K562 (cell line): Measurements from ENCODE around the gene HSPA5. TPM values are rescaled to one million over a fixed set of nuclear protein-coding genes. Genes with fewer than 3 reads are reported as not detected.

ENCODE experiments used
- ATAC-seq: fragments of 200-7000 bp; cut with Tn5 transposase; 3 replicates; pipeline ENCODE4 v1.9.1; 2020; ENCODE audit warnings: moderate library complexity
- BruUV-seq: library from RNA; stranded (reverse); fragments of 400-500 nt; replicated peaks from 2 replicates; lab custom pipeline; 2021; lab: Mats Ljungman, UMichigan
- CTCF ChIA-PET: fragments of 300-600 bp; formaldehyde crosslinking; extraction: SDS; loops from one replicate; lab custom pipeline; 2021; ENCODE audit warnings: low intra/inter-chr PET ratio; lab: Yijun Ruan, JAX
- POLR2A ChIA-PET: fragments of 300-600, 350-650 bp; sonication (Branson Sonifier 250); formaldehyde crosslinking; extraction: SDS; loops from one replicate; lab custom pipeline; 2021; ENCODE audit warnings: antibody characterized with exemption, inconsistent platforms; lab: Yijun Ruan, JAX
- DNase-seq, 4 experiments: peaks; one replicate each; pipeline versions ENCODE4 v3.0.0 to v3.0.0-alpha.2; 2011 to 2018; ENCODE audit warnings: low spot score in 3 of 4, mixed read lengths in 3 of 4; ENCODE audit errors: extremely low read depth in 1 of 4
- FAIRE-seq: peaks from 2 replicates; lab custom pipeline; 2011; peaks lifted over from hg19 to GRCh38; lab: Jason Lieb, UNC
- H2AFZ ChIP-seq: 2 replicates; pipeline ENCODE4 v1.6.0; 2011; ENCODE audit warnings: low read depth, low read length, control low read depth, inconsistent platforms
- H3K27ac ChIP-seq: fragments of 200-600 bp; 3 replicates; pipeline ENCODE4 v1.8.0; 2011; ENCODE audit warnings: low read depth, mild to moderate bottlenecking, control low read depth, inconsistent platforms, low read length, moderate library complexity, mixed read lengths; ENCODE audit errors: extremely low read depth
- H3K27me3 ChIP-seq, 2 experiments: fragments of 300-600 bp in 1 of 2; 2 replicates in 1 of 2; 3 replicates in 1 of 2; pipeline versions ENCODE4 v1.6.0 to v1.8.0; 2011; ENCODE audit warnings: inconsistent platforms in 2 of 2, low read length in 2 of 2, mild to moderate bottlenecking in 1 of 2, mixed read lengths in 1 of 2, moderate library complexity in 1 of 2; ENCODE audit not compliant: control insufficient read depth in 2 of 2, insufficient read depth in 2 of 2
- H3K36me3 ChIP-seq: fragments of 300-600 bp; 3 replicates; pipeline ENCODE4 v1.8.0; 2011; ENCODE audit warnings: mild to moderate bottlenecking, low read length, inconsistent platforms; ENCODE audit not compliant: control insufficient read depth, insufficient read depth
- H3K4me1 ChIP-seq, 2 experiments: fragments of 200-600 bp in 1 of 2; replicated peaks in 1 of 2; 2 replicates in 1 of 2; 3 replicates in 1 of 2; pipeline versions ENCODE4 v1.5.1 to v1.8.0; 2011; ENCODE audit warnings: inconsistent platforms in 2 of 2, low read length in 2 of 2, mild to moderate bottlenecking in 1 of 2, mixed read lengths in 1 of 2, moderate library complexity in 1 of 2; ENCODE audit not compliant: control insufficient read depth in 2 of 2, insufficient read depth in 2 of 2
- H3K4me2 ChIP-seq: 2 replicates; pipeline ENCODE4 v1.6.1; 2011; ENCODE audit warnings: low read length, control low read depth, inconsistent platforms, mixed read lengths; ENCODE audit not compliant: insufficient read depth
- H3K4me3 ChIP-seq: fragments of 200-600 bp; sonication (generic), shearing (Covaris generic); 2 replicates; pipeline ENCODE4 v1.5.1; 2016; ENCODE audit warnings: control low read depth, inconsistent platforms
- H3K79me2 ChIP-seq: fragments of 200-600 bp; 3 replicates; pipeline ENCODE4 v1.8.0; 2011; ENCODE audit warnings: low read length, inconsistent platforms; ENCODE audit not compliant: control insufficient read depth, insufficient read depth
- H3K9ac ChIP-seq, 2 experiments: 2 replicates each; pipeline versions ENCODE4 v1.6.0 to v1.6.1; 2011; ENCODE audit warnings: low read depth in 2 of 2, low read length in 2 of 2, control low read depth in 1 of 2, inconsistent platforms in 1 of 2, mild to moderate bottlenecking in 1 of 2, mixed read lengths in 1 of 2; ENCODE audit not compliant: insufficient read depth in 1 of 2
- H3K9me1 ChIP-seq: one replicate; pipeline ENCODE4 v1.6.0; 2011; ENCODE audit warnings: inconsistent platforms, mild to moderate bottlenecking, low read length, moderate library complexity; ENCODE audit not compliant: control insufficient read depth, insufficient read depth
- H3K9me3 ChIP-seq: replicated peaks from 2 replicates; pipeline ENCODE4 v1.5.1; 2011; ENCODE audit warnings: low read depth, low read length, inconsistent platforms; ENCODE audit not compliant: control insufficient read depth, insufficient read depth
- H4K20me1 ChIP-seq: replicated peaks from 2 replicates; pipeline ENCODE4 v1.6.1; 2011; ENCODE audit warnings: low read length, inconsistent platforms, mixed read lengths; ENCODE audit not compliant: control insufficient read depth, insufficient read depth
- CEBPG ChIP-seq, 3 experiments: fragments of 200-800 bp in 1 of 3; sonication (Bioruptor generic) in 1 of 3; sonication (generic) in 1 of 3; formaldehyde crosslinking in 1 of 3; IDR thresholded peaks in 2 of 3; conservative IDR thresholded peaks in 1 of 3; 2 replicates each; pipeline versions ENCODE4 v1.6.1 to v1.8.0; 2016 to 2022; ENCODE audit warnings: missing compliant biosample characterization in 2 of 3, missing genetic modification characterization in 2 of 3, mild to moderate bottlenecking in 1 of 3, missing genetic modification reagents in 1 of 3
- CHAMP1 ChIP-seq: fragments of 450-650 bp; IDR thresholded peaks from 2 replicates; pipeline ENCODE4 v1.6.1; 2016; ENCODE audit warnings: mild to moderate bottlenecking
- CSDE1 ChIP-seq, 2 experiments: fragments of 450-650 bp; IDR thresholded peaks; 2 replicates each; pipeline ENCODE4 v1.6.1; 2016; ENCODE audit warnings: mild to moderate bottlenecking in 1 of 2
- ETS2 ChIP-seq: IDR thresholded peaks from 2 replicates; pipeline ENCODE4 v1.6.1; 2016; ENCODE audit warnings: borderline replicate concordance, missing genetic modification characterization, mild to moderate bottlenecking, moderate library complexity, missing compliant biosample characterization; ENCODE audit not compliant: poor library complexity, severe bottlenecking
- KAT2B ChIP-seq: IDR thresholded peaks from one replicate; pipeline ENCODE4 v1.6.1; 2012; ENCODE audit warnings: low read depth, mild to moderate bottlenecking, control low read depth, inconsistent platforms, low read length, moderate library complexity
- TFE3 ChIP-seq: fragments of 450-650 bp; formaldehyde crosslinking; IDR thresholded peaks from 2 replicates; pipeline ENCODE4 v1.4.0; 2020; ENCODE audit warnings: mild to moderate bottlenecking, mixed read lengths
- XRCC3 ChIP-seq: fragments of 450-650 bp; IDR thresholded peaks from 2 replicates; pipeline ENCODE4 v1.6.1; 2017; ENCODE audit warnings: mild to moderate bottlenecking, moderate library complexity
- ZKSCAN3 ChIP-seq: fragments of 250-450 bp; sonication (Bioruptor Pico); IDR thresholded peaks from 2 replicates; pipeline ENCODE4 v1.4.0; 2020
- WGBS: fragments of 100-300 bp; shearing (Covaris generic); methylation state at CpG from one replicate; pipeline ENCODE4 v1.1.6; 2016; ENCODE audit warnings: low coverage, mixed read lengths; ENCODE audit not compliant: insufficient coverage; ENCODE audit errors: missing lambda C conversion rate; 5-methylcytosine and 5-hydroxymethylcytosine counted together
- in situ Hi-C: fragments of 300-500 bp; cut with MboI; formaldehyde crosslinking; loops from 4 replicates; pipeline ENCODE4 v1.15.0; 2018; ENCODE audit warnings: inconsistent platforms, mixed read lengths
- intact Hi-C: fragments of 100-400 bp; cut with micrococcal nuclease; formaldehyde crosslinking; loops from 2 replicates; pipeline ENCODE4 v1.14.2; 2022
- polyA plus RNA-seq, 8 experiments: library from polyadenylated mRNA; depleted of rRNA in 4 of 8; stranded (reverse) in 5 of 8; unstranded in 3 of 8; fragments of >200 nt; fragmentation: Nextera tagmentation in 2 of 8; fragmentation: Illumina TruSeq in 1 of 8; extraction: Ambion mirVana in 2 of 8; extraction: Trizol in 1 of 8; gene quantifications; 2 replicates each; pipeline versions ENCODE4 v1.2.1 to v1.2.3, GENCODE V29; 2011 to 2014; ENCODE audit warnings: inconsistent platforms in 1 of 8, missing spikeins in 1 of 8
- total RNA-seq, 7 experiments: library from RNA; depleted of rRNA in 6 of 7; stranded (reverse); fragments of >200 nt in 6 of 7; fragmentation: Illumina TruSeq in 2 of 7; extraction: Trizol in 2 of 7; gene quantifications; 2 replicates each; pipeline versions ENCODE4 v1.2.1 to v1.2.3, GENCODE V29; 2011 to 2021; ENCODE audit warnings: low replicate concordance in 1 of 7
- TF ChIP-seq, protein P1 (sequence below): fragments of 450-650 bp; formaldehyde crosslinking; IDR thresholded peaks from 2 replicates; pipeline ENCODE4 v1.4.0; 2022; ENCODE audit warnings: missing genetic modification characterization

The HSPA5 gene
- total and polyA plus RNA-seq, 9 of the 15 experiments (the other 6 are each of a cell fraction or from before 2014, with no cell fraction given), result 48.0 to 265 (median 113) TPM

GRCh38 chr9:125272697-125273096, 31.6 kb upstream of the HSPA5 start:
- Histone ChIP-seq H3K4me2 (no peak overlapping the region), H3K27ac (peak overlapping the region; percentile 44; the same call in 2 of the 3 replicates), H2AFZ (no peak overlapping the region), H3K9me3 (no peaks in the 10 kb centered on the region), H3K27me3 (no peaks in the 10 kb centered on the region), H3K79me2 (peaks cover 97% of the 10 kb centered on the region), H3K9me1 (no peaks in the 10 kb centered on the region), H3K4me3 (no peak overlapping the region), H3K4me1 (peaks cover 10 to 15% of the 10 kb centered on the region in 2 experiments; a peak in 4 of 5 replicates), H3K9ac (no peak overlapping the region), H4K20me1 (no peaks in the 10 kb centered on the region), H3K36me3 (peaks cover 43% of the 10 kb centered on the region)
- intact Hi-C loops (no loop called here), in situ Hi-C loops (loop anchor here (25.0 kb wide), 1 partner anchor 1215 kb away; no protein-coding TSS in a partner anchor)
- TF ChIP-seq CEBPG (CRISPR knock-in tag; IDR thresholded peaks at IDR 0.05), result no peak
- TF ChIP-seq CEBPG (tag; conservative IDR thresholded peaks at IDR 0.05 in 1 of 2, IDR thresholded peaks at IDR 0.05 in 1 of 2), result 0 out of 4 replicates have a peak, but pooled peaks of 1 of the 2 experiments have one; percentile 21
- TF ChIP-seq XRCC3, result no peak
- ChIA-PET POLR2A (interaction anchor here (1.3 to 2.2 kb wide), 3 partner anchors 9 to 12 kb away, joined by 3 to 22 read pairs (median 8); partner anchors contain the start of gene GAPVD1), CTCF (no interaction called here)
- DNase-seq, result no peak
- no peak for ATAC-seq
- FAIRE-seq, result no peak
- no TSS peak for BruUV-seq
- 62% methylated on average over 3 of the region's 3 CpGs for WGBS

- Histone ChIP-seq H3K27me3 (no peaks in the 10 kb centered on the region), H3K36me3 (peaks cover 44% of the 10 kb centered on the region), H3K4me3 (no peak overlapping the region), H3K9me3 (no peaks in the 10 kb centered on the region), H3K4me2 (no peak overlapping the region), H3K79me2 (peaks cover 94% of the 10 kb centered on the region), H2AFZ (no peak overlapping the region), H3K4me1 (peaks cover 12 to 15% of the 10 kb centered on the region in 2 experiments; a peak in 4 of 5 replicates), H3K9ac (no peak overlapping the region), H3K9me1 (no peaks in the 10 kb centered on the region), H3K27ac (peak overlapping the region; percentile 45; the same call in 1 of the 3 replicates), H4K20me1 (no peaks in the 10 kb centered on the region)
- in situ Hi-C loops, result loop anchor here (25.0 kb wide), 1 partner anchor 1216 kb away; no protein-coding TSS in a partner anchor
- POLR2A ChIA-PET, result no interaction called here
- DNase-seq (no peak), ATAC-seq (no peak), FAIRE-seq (no peak)
- intact Hi-C loops, result no loop called here
- CTCF ChIA-PET, result no interaction called here
- 76% methylated on average over 5 of the region's 5 CpGs for WGBS
- BruUV-seq, result TSS peak; percentile 12
- TF ChIP-seq ETS2 (no peak), KAT2B (no peak), CSDE1 (IDR thresholded peaks at IDR 0.05) (no peak), CHAMP1 (no peak), TFE3 (CRISPR knock-in tag) (no peak), ZKSCAN3 (CRISPR knock-in tag) (no peak)
- TF ChIP-seq, protein P1, sequence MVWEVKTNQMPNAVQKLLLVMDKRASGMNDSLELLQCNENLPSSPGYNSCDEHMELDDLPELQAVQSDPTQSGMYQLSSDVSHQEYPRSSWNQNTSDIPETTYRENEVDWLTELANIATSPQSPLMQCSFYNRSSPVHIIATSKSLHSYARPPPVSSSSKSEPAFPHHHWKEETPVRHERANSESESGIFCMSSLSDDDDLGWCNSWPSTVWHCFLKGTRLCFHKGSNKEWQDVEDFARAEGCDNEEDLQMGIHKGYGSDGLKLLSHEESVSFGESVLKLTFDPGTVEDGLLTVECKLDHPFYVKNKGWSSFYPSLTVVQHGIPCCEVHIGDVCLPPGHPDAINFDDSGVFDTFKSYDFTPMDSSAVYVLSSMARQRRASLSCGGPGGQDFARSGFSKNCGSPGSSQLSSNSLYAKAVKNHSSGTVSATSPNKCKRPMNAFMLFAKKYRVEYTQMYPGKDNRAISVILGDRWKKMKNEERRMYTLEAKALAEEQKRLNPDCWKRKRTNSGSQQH (CRISPR knock-in tag), result no peak
Measured at GRCh38 chr9:125271081-125271480, 29.9 kb upstream of the HSPA5 start.
